Skeletal muscle satellite cell (primary cell): ENCODE data around the gene ZDHHC8. TPM values are rescaled to one million over a fixed set of nuclear protein-coding genes. Genes with fewer than 3 reads are reported as not detected.

Experiments
- H3K27me3 ChIP-seq: 2 replicates; pipeline ENCODE4 v1.7.0; 2013; ENCODE audit warnings: low read length; ENCODE audit not compliant: control insufficient read depth, insufficient read depth
- H3K36me3 ChIP-seq: 2 replicates; pipeline ENCODE4 v1.7.0; 2013; ENCODE audit warnings: mild to moderate bottlenecking, control low read depth, low read length; ENCODE audit not compliant: insufficient read depth
- H3K4me1 ChIP-seq: 2 replicates; pipeline ENCODE4 v1.7.0; 2013; ENCODE audit warnings: low read length; ENCODE audit not compliant: control insufficient read depth, insufficient read depth
- H3K4me2 ChIP-seq: 2 replicates; pipeline ENCODE4 v1.7.0; 2013; ENCODE audit warnings: mild to moderate bottlenecking, low read length
- H3K4me3 ChIP-seq: 2 replicates; pipeline ENCODE4 v1.7.0; 2013; ENCODE audit warnings: low read length
- H3K9ac ChIP-seq: 2 replicates; pipeline ENCODE4 v1.7.0; 2013; ENCODE audit warnings: mild to moderate bottlenecking, low read depth, low read length, moderate library complexity
- H3K9me3 ChIP-seq: replicated peaks from 2 replicates; pipeline ENCODE4 v1.7.0; 2013; ENCODE audit warnings: mild to moderate bottlenecking, control low read depth, low read length
- small RNA-seq: library from RNA; depleted of rRNA; stranded (forward); fragments of <200 nt; gene quantifications from one replicate; pipeline ENCODE3, GENCODE V24; 2012

ZDHHC8 gene

DNA sequence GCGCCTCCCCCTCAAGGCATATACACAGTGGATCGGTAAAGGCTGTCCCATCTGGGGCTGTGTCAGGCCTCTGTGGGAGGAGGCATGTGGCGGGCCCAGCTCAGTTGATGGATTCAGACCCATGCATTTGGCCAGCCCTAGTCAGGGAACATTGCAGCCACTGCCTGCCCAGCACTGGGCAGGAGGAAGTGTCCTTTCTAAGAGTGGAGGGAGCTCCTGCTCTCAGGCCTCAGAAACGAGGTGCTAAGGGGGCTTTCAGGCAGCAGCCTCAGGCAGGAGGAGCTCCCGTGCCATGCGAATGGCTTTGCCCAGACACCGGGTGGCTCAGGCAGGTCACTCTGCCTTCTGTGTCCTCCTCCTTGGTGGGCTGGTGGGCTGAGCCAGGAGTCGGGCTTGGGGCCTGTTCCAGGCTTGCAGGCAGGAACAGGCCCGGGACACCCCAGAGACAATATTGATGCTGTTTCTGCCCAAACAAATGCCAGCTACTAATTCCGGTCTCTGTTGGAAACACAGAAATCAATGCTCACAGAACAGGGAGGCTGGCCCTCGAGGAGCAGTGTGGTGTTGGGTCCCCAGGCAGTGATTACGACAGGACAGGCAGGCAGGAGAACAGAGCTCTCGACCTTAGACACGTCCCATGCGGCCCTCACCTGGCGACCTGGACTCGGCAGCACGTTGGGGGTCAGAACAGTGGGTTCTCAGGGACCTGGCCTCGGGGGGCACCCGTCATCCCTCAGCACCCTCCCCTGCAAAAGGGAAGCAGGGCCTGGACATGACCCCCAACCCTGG is 61.6 kb downstream of the ZDHHC8 start:
- no peak overlapping the region for H3K9ac ChIP-seq
- H3K4me2 ChIP-seq, result no peak overlapping the region
- no peaks in the 10 kb centered on the region for H3K36me3 ChIP-seq
- peaks cover 15% of the 10 kb centered on the region for H3K27me3 ChIP-seq
- no peak overlapping the region for H3K4me3 ChIP-seq
- H3K9me3 ChIP-seq, result no peaks in the 10 kb centered on the region
- no peaks in the 10 kb centered on the region for H3K4me1 ChIP-seq

GRCh38 chr22:20193761-20194494 is 62.3 kb downstream of the ZDHHC8 start:
- no peaks in the 10 kb centered on the region for H3K36me3 ChIP-seq
- H3K4me3 ChIP-seq, result no peak overlapping the region
- H3K4me2 ChIP-seq, result no peak overlapping the region
- peaks cover 21% of the 10 kb centered on the region for H3K27me3 ChIP-seq
- H3K9me3 ChIP-seq, result no peaks in the 10 kb centered on the region
- no peaks in the 10 kb centered on the region for H3K4me1 ChIP-seq
- no peak overlapping the region for H3K9ac ChIP-seq

DNA sequence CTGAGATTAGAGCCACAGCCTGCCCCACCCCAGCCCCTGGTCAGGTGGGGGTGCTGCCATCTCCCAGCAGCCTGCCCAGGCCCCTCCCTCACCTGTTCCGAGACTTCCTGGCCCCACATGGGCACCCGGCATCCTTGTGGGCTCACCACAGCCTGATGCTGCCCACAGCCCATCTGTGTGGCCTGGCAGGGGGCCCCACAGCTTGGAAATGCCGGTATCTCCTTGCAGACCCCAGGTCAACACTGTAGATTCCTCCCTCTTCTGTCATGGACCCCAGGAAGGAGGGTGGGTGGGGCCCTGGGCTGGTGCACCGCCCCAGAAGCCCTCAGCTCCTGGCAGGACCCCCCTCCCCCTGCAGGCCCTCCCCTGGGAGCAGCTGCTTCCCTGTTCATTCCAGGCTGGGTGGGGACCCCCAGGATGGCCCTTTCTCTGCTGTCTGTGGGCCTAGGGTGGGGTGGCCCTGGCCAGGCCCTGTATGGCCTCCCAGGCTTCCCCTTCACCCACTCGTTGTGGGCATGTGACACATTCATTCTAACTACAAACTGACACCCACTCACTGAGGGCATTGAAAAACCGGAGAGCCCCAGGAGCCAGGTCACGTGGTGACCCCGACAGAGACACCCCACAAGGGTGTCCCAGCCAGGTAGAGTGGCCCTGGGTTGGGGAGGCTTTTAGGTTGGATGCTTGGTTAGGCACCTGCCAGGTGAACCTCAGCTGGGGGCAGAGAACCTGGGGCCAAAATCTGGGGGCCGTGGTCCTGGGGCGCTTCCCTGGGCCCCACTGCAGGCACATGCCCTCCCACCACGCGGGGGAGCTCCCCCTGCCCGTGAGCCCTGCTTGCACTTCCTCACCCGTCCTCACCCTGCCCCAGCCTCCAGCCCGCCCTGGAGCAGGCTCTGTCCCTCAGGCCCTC is 63.3 kb downstream of the ZDHHC8 start:
- H3K4me3 ChIP-seq, result no peak overlapping the region
- no peak overlapping the region for H3K9ac ChIP-seq
- no peak overlapping the region for H3K4me2 ChIP-seq
- H3K9me3 ChIP-seq, result no peaks in the 10 kb centered on the region
- H3K27me3 ChIP-seq, result peaks cover 31% of the 10 kb centered on the region
- H3K36me3 ChIP-seq, result no peaks in the 10 kb centered on the region
- H3K4me1 ChIP-seq, result no peaks in the 10 kb centered on the region

- no peaks in the 10 kb centered on the region for H3K9me3 ChIP-seq
- H3K27me3 ChIP-seq, result peaks cover 24% of the 10 kb centered on the region
- H3K4me3 ChIP-seq, result no peak overlapping the region
- no peak overlapping the region for H3K4me2 ChIP-seq
- no peaks in the 10 kb centered on the region for H3K4me1 ChIP-seq
- H3K9ac ChIP-seq, result no peak overlapping the region
- H3K36me3 ChIP-seq, result no peaks in the 10 kb centered on the region
Measured at GRCh38 chr22:20196094-20196842, 64.7 kb downstream of the ZDHHC8 start.

Small RNA genes lying within 50 kb of the gene (small RNA-seq; reads per million reads assigned to genes)
- gene MIR6816 (not detected), gene RF00599 (not detected)
